ENCODE measurements around the gene CDK2AP2.

- no peak for TF ChIP-seq CTCF (IDR thresholded peaks at IDR 0.05)
- TF ChIP-seq POLR2A (IDR thresholded peaks at IDR 0.05): no peak
- TF ChIP-seq POLR2AphosphoS5 (IDR thresholded peaks at IDR 0.05): no peak
- TF ChIP-seq EP300 (IDR thresholded peaks at IDR 0.05): no peak
Measured at GRCh38 chr11:67470337-67471002, 37.5 kb downstream of the CDK2AP2 start.
